ENCODE results near the gene GAGE12H.
"Not testable (repeated sequence)": the region's sequence is repeated elsewhere in the genome, so short reads cannot be mapped to it uniquely, and the experiment has no call there.

GAGE12H gene

GRCh38 chrX:49579649-49580048 lies at the start of gene GAGE12H:
TSS of gene GAGE12H (plus strand) at chrX:49579949. CDS start at chrX:49581104, 1,155 bp downstream.
- DNase-seq: not testable (repeated sequence)

- not testable (repeated sequence) for DNase-seq
Measured at GRCh38 chrX:49531877-49532276, 47.9 kb upstream of the GAGE12H start, which contains the start of gene GAGE12C. TSS of gene GAGE12C (plus strand) at chrX:49532177. CDS start at chrX:49533332, 1,155 bp downstream.

GRCh38 chrX:49541433-49541832 lies 38.3 kb upstream of the GAGE12H start, which contains the start of gene GAGE12D:
TSS of gene GAGE12D (plus strand) at chrX:49541733. CDS start at chrX:49542888, 1,155 bp downstream.
- not testable (repeated sequence) for DNase-seq

- not testable (repeated sequence) for DNase-seq
Measured at GRCh38 chrX:49550989-49551388, 28.8 kb upstream of the GAGE12H start, which contains the start of gene GAGE12E. TSS of gene GAGE12E (plus strand) at chrX:49551289. CDS start at chrX:49552444, 1,155 bp downstream.

- not testable (repeated sequence) for DNase-seq
Measured at GRCh38 chrX:49560542-49560941, 19.2 kb upstream of the GAGE12H start, which contains the start of gene GAGE12F. TSS of gene GAGE12F (plus strand) at chrX:49560842. CDS start at chrX:49561997, 1,155 bp downstream.

- DNase-seq: not testable (repeated sequence)
Measured at GRCh38 chrX:49568728-49569127, 11.0 kb upstream of the GAGE12H start.

- not testable (repeated sequence) for DNase-seq
Measured at GRCh38 chrX:49569152-49569551, 10.6 kb upstream of the GAGE12H start.

- not testable (repeated sequence) for DNase-seq
Measured at GRCh38 chrX:49570100-49570499, 9.6 kb upstream of the GAGE12H start, which contains the start of gene GAGE12G. TSS of gene GAGE12G (plus strand) at chrX:49570400. CDS start at chrX:49571555, 1,155 bp downstream.

GRCh38 chrX:49589196-49589595 lies 9.4 kb downstream of the GAGE12H start, which contains the start of gene GAGE2A:
TSS of gene GAGE2A (plus strand) at chrX:49589496. CDS start at chrX:49590651, 1,155 bp downstream.
- not testable (repeated sequence) for DNase-seq

GRCh38 chrX:49589769-49590478 lies 10.2 kb downstream of the GAGE12H start:
- DNase-seq: not testable (repeated sequence)

GRCh38 chrX:49590488-49590887 lies 10.7 kb downstream of the GAGE12H start:
- not testable (repeated sequence) for DNase-seq

- DNase-seq: not testable (repeated sequence)
Measured at GRCh38 chrX:49598720-49599119, 19.0 kb downstream of the GAGE12H start, which contains the start of gene GAGE1. TSS of gene GAGE1 (plus strand) at chrX:49599020. CDS start at chrX:49600175, 1,155 bp downstream.

GRCh38 chrX:49610718-49611310 lies 31.1 kb downstream of the GAGE12H start:
- DNase-seq: no peak

- no peak for DNase-seq
Measured at GRCh38 chrX:49618574-49618973, 38.8 kb downstream of the GAGE12H start.

GRCh38 chrX:49627086-49627777 lies 47.5 kb downstream of the GAGE12H start:
- no peak for DNase-seq

Data from NCI-H1436 treated with DMSO at 0.1 percent for 48 hours (cell line).